HG02981 (cell line): ENCODE measurements around the gene PEAK1.
"Not testable (repeated sequence)": the region's sequence is repeated elsewhere in the genome, so short reads cannot be mapped to it uniquely, and the experiment has no call there.

Experiments used
- ATAC-seq: cut with Tn5 transposase; IDR thresholded peaks from one replicate; pipeline ENCODE4 v1.9.1; 2021; ENCODE audit warnings: mild to moderate bottlenecking, moderate library complexity; ENCODE audit not compliant: unreplicated experiment

The PEAK1 gene

DNA sequence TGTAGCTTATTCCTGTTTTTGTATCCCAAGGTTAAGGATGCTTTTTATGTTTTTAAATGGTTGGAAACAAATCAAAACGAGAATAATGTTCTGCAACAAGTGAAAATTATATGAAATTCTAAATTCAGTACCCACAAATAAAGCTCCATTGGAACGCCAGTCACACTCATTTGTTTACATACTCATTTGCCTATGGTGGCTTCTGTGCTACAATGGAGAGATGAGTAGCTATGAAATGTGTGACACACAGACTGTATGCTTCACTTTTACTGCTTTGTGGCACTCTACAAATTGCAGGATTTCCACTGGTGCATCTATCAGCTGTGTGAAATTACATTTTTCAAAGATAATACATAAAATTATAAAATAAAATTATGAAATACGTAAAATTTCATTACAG is 236.8 kb downstream of the PEAK1 start:
- no peak for ATAC-seq

GRCh38 chr15:77181305-77182074 is 238.4 kb downstream of the PEAK1 start:
- peak; percentile 50 for ATAC-seq

- no peak for ATAC-seq
These were observed 239.1 kb downstream of the PEAK1 start for GRCh38 chr15:77180757-77181156.

GRCh38 chr15:77180270-77180669 is 239.6 kb downstream of the PEAK1 start:
- no peak for ATAC-seq

DNA sequence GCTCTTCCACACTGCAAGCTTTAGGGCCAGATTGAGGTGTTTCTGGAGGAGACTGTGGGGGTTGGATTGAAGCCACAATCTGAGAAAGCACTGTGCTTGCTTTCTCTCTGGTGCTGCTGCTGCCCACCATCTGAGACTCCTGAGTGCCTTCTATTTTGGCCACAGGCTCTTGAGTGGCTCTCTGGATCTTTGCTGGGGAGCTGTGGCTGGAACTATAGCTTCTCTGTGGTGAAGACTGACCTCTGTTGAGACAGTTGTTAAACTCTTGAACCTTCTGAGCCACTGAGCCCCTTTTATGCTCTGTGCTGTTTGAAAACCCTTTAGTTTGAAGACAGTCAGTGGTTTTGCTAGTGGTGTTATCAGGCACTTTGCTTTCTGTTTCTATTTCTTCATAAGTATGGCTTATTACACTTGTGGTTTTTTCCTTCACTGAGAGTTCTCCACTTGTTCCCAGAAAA is 240.3 kb downstream of the PEAK1 start:
- peak; percentile 65 for ATAC-seq

DNA sequence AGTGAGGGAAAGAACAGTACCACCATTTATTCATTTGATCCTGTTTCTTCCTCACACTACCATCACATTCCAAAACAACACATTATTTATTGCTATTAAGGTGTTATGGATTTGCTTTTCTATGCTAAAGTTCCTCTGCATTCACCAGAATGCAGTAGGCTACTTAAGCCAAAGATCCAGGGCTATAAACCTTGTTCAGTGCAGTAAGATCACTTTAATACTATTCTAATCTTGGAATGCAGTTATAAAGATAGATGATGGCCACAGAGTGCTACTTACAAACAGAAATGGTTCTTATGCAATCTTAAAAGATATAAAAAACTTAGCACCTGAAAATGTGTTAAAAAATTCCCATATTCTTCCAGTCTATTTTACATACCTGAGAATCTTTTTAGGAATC is 241.5 kb downstream of the PEAK1 start:
- ATAC-seq, result no peak

DNA sequence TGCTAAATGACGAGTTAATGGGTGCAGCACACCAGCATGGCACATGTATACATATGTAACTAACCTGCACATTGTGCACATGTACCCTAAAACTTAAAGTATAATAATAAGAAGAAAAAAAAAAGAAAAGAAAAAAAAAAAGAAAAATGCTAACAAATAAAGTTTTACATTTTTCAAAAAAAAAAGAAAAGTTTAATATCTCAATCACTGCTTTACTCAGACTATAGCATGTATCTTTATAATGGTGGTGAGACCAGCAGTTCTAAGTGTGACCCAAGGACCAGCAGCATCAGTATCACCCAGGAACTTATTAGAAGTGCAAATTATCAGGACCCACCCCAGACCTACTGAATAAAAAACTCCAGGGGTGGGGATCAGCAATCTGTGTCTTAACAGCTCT is 243.8 kb downstream of the PEAK1 start:
- not testable (repeated sequence) for ATAC-seq

- no peak for ATAC-seq
These were observed 246.4 kb downstream of the PEAK1 start for GRCh38 chr15:77173487-77173886.

- no peak for ATAC-seq
These were observed 248.5 kb downstream of the PEAK1 start for GRCh38 chr15:77171221-77171967.

DNA sequence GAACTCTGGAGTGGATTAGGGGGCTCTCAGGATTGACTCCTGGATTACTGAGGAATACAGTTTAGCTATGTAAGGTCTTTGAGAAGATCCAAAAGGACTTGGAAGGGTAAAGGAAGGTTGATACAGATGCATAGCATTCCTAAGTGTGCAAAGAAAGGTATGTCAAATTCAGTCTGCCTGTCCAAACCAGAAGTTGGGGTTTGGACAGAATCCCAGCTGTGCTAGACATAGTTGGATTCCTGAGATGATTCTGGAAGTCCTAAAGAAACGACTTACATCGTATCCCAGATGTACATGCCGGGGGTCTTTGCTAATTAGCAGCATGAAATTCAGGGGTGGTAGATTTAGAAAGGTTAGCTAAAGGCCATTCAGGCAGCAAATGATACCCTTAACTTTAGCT is 251.3 kb downstream of the PEAK1 start:
- no peak for ATAC-seq

GRCh38 chr15:77168141-77168540 is 251.8 kb downstream of the PEAK1 start:
- no peak for ATAC-seq

DNA sequence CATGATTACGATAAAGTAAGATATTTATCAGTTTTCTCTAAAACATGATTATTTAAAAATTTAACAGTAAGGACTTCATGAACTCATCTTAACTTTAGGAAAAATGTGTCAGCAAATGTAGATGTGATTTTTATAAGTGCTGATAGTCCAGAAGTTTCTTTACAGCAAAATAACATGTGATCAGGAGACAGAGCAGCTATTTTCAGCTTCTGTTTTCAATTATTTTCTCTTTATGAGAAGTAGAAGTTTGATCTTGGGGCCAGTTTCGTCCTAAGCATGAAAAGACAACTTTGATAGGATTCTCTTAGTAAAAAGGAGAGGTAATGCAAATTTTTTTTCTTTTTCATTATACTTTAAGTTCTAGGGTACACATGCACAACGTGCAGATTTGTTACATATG is 252.5 kb downstream of the PEAK1 start:
- no peak for ATAC-seq

- no peak for ATAC-seq
These were observed 256.0 kb downstream of the PEAK1 start for GRCh38 chr15:77163781-77164384.

DNA sequence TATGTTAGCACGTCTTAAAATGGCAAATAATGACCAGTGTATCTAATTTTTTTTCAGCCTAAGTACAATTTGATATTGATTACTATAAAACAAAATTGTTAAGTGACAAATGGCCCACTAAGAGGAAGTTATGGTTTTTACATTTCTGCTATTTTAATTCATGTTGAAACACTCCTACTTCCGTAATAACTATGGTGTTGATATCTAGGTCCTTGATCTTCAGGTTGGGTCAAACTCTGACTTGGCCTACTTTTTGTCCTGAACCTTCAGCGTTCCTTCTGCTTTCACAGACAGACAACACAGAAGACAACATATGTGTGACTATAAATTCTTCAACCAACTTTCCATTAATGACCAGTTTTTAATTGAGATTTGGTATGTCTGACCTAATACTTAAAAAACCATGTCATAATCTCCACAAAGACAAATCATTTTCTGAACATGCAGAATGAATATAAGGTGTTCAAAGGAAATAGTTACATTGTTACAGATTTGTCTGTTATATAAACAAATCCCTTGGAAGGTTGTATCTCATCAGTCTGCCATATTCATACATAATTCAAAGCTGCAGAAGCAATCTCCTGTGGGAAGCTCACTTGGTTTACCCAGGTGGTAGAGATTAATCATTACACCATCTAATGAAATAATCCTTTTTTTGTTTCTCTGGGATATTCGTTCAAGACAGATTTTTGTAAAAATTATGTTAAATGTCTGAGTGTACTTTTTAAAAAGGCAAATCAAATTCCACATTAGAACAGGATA is 256.9 kb downstream of the PEAK1 start:
- ATAC-seq, result no peak

GRCh38 chr15:77160562-77161478 is 259.1 kb downstream of the PEAK1 start:
- no peak for ATAC-seq

GRCh38 chr15:77156000-77156399 is 263.9 kb downstream of the PEAK1 start:
- ATAC-seq, result not testable (repeated sequence)

DNA sequence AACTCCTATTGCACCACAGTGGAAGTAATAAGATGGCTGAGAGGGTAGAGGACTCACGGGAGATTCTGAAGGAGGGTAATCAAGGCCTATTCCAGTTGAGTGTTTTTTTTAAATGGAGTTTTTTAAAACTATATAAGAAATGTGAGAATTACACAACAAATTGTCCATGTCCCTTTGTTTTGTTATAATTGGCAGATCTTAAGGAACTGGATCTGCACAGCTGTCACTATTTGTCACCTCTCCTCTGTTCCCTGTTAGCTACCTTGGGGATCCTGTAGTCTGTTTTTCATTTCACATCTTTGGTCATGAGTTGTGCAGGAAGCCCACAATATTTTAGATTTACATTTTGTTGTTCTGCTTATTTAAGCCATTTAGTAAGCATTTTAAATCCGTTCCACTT is 271.7 kb downstream of the PEAK1 start:
- no peak for ATAC-seq

GRCh38 chr15:77145370-77145769 is 274.5 kb downstream of the PEAK1 start:
- ATAC-seq, result no peak

DNA sequence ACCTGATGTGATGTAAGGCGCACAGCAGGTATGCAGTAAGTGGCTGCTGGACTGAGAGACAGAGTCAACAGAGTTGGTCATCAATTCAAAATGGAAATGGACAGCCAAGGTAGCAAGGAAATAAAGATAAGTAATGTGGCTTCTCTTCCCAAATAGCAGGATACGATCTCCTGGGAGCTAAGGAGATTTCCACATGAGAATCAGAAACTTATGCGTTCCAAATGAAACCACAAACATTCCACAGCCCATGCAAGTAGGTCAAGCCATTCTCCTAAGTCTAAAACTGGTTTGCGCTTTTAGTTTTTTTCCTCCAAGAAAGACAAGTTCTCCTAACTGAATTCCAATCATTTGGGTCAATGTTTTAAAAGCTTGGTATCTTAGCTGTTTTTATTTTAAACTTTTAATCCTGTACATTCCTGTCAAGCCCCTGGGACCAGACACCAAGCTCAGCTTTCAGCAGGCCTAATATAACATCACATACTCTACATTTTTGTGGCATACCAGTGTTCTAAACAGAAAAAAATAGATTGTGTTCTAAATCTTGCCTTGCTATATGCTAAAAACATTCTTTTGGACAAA is 275.3 kb downstream of the PEAK1 start:
- no peak for ATAC-seq

GRCh38 chr15:77144026-77144425 is 275.9 kb downstream of the PEAK1 start:
- no peak for ATAC-seq
